Activated T-cell treated with anti-CD3 and anti-CD28 coated beads, Interleukin-2, amount 50 U/mL, for 1 hour (primary cell): ENCODE measurements around the gene THUMPD1.
"Not testable (repeated sequence)": the region's sequence is repeated elsewhere in the genome, so short reads cannot be mapped to it uniquely, and the experiment has no call there.

ENCODE experiments used
- DNase-seq: peaks from one replicate; pipeline ENCODE4 v3.0.0-alpha.2; 2020

The THUMPD1 gene

GRCh38 chr16:20741554-20742285 lies at the start of gene THUMPD1:
Gene THUMPD1 (minus strand): TSS chr16:20741818. CDS start chr16:20741739, 79 bp downstream.
- peak; percentile 98 for DNase-seq

- DNase-seq = no peak
Observed at GRCh38 chr16:20789130-20789529, 47.5 kb upstream of the THUMPD1 start.

GRCh38 chr16:20784204-20784603 lies 42.6 kb upstream of the THUMPD1 start:
- no peak for DNase-seq

- no peak for DNase-seq
Observed at GRCh38 chr16:20782470-20782869, 40.9 kb upstream of the THUMPD1 start.

- DNase-seq = no peak
Observed at GRCh38 chr16:20781697-20782096, 40.1 kb upstream of the THUMPD1 start.

- peak; percentile 50 for DNase-seq
Observed at GRCh38 chr16:20774703-20775362, 33.2 kb upstream of the THUMPD1 start.

- DNase-seq = no peak
Observed at GRCh38 chr16:20773679-20774078, 32.1 kb upstream of the THUMPD1 start.

GRCh38 chr16:20768818-20769217 lies 27.2 kb upstream of the THUMPD1 start:
- no peak for DNase-seq

- no peak for DNase-seq
Observed at GRCh38 chr16:20768121-20768520, 26.5 kb upstream of the THUMPD1 start.

- DNase-seq = no peak
Observed at GRCh38 chr16:20767577-20767976, 26.0 kb upstream of the THUMPD1 start.

- no peak for DNase-seq
Observed at GRCh38 chr16:20766294-20766693, 24.7 kb upstream of the THUMPD1 start.

- DNase-seq = no peak
Observed at GRCh38 chr16:20765732-20766131, 24.1 kb upstream of the THUMPD1 start.

- DNase-seq = not testable (repeated sequence)
Observed at GRCh38 chr16:20764448-20764847, 22.8 kb upstream of the THUMPD1 start.

GRCh38 chr16:20763461-20764232 lies 22.0 kb upstream of the THUMPD1 start, which contains the start of gene ACSM3:
Gene ACSM3 (plus strand): TSS chr16:20764014. CDS start chr16:20770035, 6,021 bp downstream.
- DNase-seq = peak; percentile 43

- no peak for DNase-seq
Observed at GRCh38 chr16:20762404-20763123, 20.9 kb upstream of the THUMPD1 start.

GRCh38 chr16:20761175-20761574 lies 19.6 kb upstream of the THUMPD1 start:
- DNase-seq = no peak

GRCh38 chr16:20760346-20760745 lies 18.7 kb upstream of the THUMPD1 start:
- no peak for DNase-seq

- not testable (repeated sequence) for DNase-seq
Observed at GRCh38 chr16:20755799-20756198, 14.2 kb upstream of the THUMPD1 start.

- DNase-seq = no peak
Observed at GRCh38 chr16:20755238-20755637, 13.6 kb upstream of the THUMPD1 start.

GRCh38 chr16:20753727-20754126 lies 12.1 kb upstream of the THUMPD1 start:
- no peak for DNase-seq

- DNase-seq = no peak
Observed at GRCh38 chr16:20750558-20750957, 8.9 kb upstream of the THUMPD1 start.

- no peak for DNase-seq
Observed at GRCh38 chr16:20749474-20749873, 7.9 kb upstream of the THUMPD1 start.
